Measurements from ENCODE around the gene PEX14. TPM values are rescaled to one million over a fixed set of nuclear protein-coding genes. Genes with fewer than 3 reads are reported as not detected.

Gene PEX14
- total and polyA plus RNA-seq, 11 donors: 14.9 to 28.7 (median 20.4) TPM

- Histone ChIP-seq H3K4me3 (no peak overlapping the region), H3K4me1 (peaks cover 9 to 99% (median 61%) of the 10 kb centered on the region in 12 donors), H3K27me3 (no peaks in the 10 kb centered on the region), H3K36me3 (no peaks in the 10 kb centered on the region), H3K9me3 (no peaks in the 10 kb centered on the region), H3K27ac (peak overlapping the region in 9 of 12 donors; percentile 8 to 94 (median 46))
- intact Hi-C loops (cut with DNase I): loop anchor here in 3 of 10 donors (5.0 kb wide), 1 partner anchor 122 kb away; the partner anchor contains the start of gene CASZ1 (in 3 of the 3)
- DNase-seq (no peak), ATAC-seq (no peak)
- WGBS, 4 donors: 60 to 71% (median 69%) methylated on average over 23 to 29 of the region's 29 CpGs
- TF ChIP-seq, protein P1, sequence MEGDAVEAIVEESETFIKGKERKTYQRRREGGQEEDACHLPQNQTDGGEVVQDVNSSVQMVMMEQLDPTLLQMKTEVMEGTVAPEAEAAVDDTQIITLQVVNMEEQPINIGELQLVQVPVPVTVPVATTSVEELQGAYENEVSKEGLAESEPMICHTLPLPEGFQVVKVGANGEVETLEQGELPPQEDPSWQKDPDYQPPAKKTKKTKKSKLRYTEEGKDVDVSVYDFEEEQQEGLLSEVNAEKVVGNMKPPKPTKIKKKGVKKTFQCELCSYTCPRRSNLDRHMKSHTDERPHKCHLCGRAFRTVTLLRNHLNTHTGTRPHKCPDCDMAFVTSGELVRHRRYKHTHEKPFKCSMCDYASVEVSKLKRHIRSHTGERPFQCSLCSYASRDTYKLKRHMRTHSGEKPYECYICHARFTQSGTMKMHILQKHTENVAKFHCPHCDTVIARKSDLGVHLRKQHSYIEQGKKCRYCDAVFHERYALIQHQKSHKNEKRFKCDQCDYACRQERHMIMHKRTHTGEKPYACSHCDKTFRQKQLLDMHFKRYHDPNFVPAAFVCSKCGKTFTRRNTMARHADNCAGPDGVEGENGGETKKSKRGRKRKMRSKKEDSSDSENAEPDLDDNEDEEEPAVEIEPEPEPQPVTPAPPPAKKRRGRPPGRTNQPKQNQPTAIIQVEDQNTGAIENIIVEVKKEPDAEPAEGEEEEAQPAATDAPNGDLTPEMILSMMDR (IDR thresholded peaks at IDR 0.05): no peak
- no peak for TF ChIP-seq POLR2A (IDR thresholded peaks at IDR 0.05)
Measured at GRCh38 chr1:10674700-10675609, 200.2 kb downstream of the PEX14 start.

- 61 to 92% (median 86%) methylated on average over 3 to 5 of the region's 5 CpGs for WGBS, 4 donors
- ATAC-seq (no peak), DNase-seq (no peak)
- no peak overlapping the region for H3K4me3 ChIP-seq
- H3K4me1 ChIP-seq: peaks cover 9 to 100% (median 68%) of the 10 kb centered on the region in 12 donors
- TF ChIP-seq POLR2A (IDR thresholded peaks at IDR 0.05): no peak
- TF ChIP-seq, protein P1 (IDR thresholded peaks at IDR 0.05): no peak
- H3K27me3 ChIP-seq: no peaks in the 10 kb centered on the region
- no peaks in the 10 kb centered on the region for H3K36me3 ChIP-seq
- peak overlapping the region in 7 of 12 donors; percentile 23 to 94 (median 67) for H3K27ac ChIP-seq
- H3K9me3 ChIP-seq: no peaks in the 10 kb centered on the region
- intact Hi-C loops (cut with DNase I): loop anchor here in 3 of 10 donors (5.0 kb wide), 1 partner anchor 121 kb away; the partner anchor contains the start of gene CASZ1 (in 3 of the 3)
Measured at GRCh38 chr1:10675813-10676212, 201.1 kb downstream of the PEX14 start.

DNA sequence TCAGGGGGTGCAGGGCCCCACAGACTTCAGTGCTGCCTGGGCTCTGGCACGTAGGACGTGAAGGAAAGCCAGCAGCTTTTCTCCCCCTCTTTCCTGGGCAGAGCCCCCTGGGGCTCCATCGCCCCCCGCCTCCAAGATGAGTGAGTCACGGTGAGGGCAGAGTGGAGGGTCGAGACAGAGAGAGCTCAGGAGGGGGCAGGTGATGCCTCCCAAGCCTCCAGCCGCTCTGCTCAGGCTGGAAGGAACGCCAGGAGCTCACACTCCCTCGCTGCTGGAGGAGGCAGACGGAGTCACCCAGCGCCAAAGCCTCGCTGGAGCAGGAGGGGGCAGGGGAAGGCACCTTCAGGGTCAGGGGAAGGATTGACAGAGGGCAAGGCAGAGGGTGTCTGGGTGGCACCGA, 202.2 kb downstream of the PEX14 start:
- Histone ChIP-seq H3K27me3 (no peaks in the 10 kb centered on the region), H3K4me1 (peaks cover 9 to 98% (median 73%) of the 10 kb centered on the region in 12 donors), H3K27ac (peak overlapping the region in 8 of 12 donors; percentile 13 to 94 (median 62)), H3K36me3 (no peaks in the 10 kb centered on the region), H3K9me3 (no peaks in the 10 kb centered on the region), H3K4me3 (no peak overlapping the region)
- DNase-seq: no peak
- intact Hi-C loops (cut with DNase I): loop anchor here in 3 of 10 donors (5.0 kb wide), 1 partner anchor 120 kb away; the partner anchor contains the start of gene CASZ1 (in 3 of the 3)
- ATAC-seq: peak in 2 of 4 donors; percentile 1
- TF ChIP-seq, protein P1 (IDR thresholded peaks at IDR 0.05): no peak
- TF ChIP-seq POLR2A (IDR thresholded peaks at IDR 0.05): no peak
- 49 to 55% (median 50%) methylated on average over 8 to 13 of the region's 13 CpGs for WGBS, 4 donors

Measured in heart left ventricle (tissue), 16 donors.